DND-41 (cell line): Measurements from ENCODE around the gene SIPA1L3.

Experiments used
- EZH2 ChIP-seq: IDR thresholded peaks from 3 replicates; pipeline ENCODE4 v1.6.1; 2012; ENCODE audit warnings: borderline replicate concordance, low read depth, mild to moderate bottlenecking, moderate library complexity, low read length, inconsistent platforms; ENCODE audit not compliant: severe bottlenecking
- TF ChIP-seq, protein P1 (sequence below): IDR thresholded peaks from 2 replicates; pipeline ENCODE4 v1.5.1; 2012; ENCODE audit warnings: borderline replicate concordance, low read length, moderate library complexity, mild to moderate bottlenecking; ENCODE audit not compliant: poor library complexity, severe bottlenecking; ENCODE audit errors: extremely low read depth

DNA sequence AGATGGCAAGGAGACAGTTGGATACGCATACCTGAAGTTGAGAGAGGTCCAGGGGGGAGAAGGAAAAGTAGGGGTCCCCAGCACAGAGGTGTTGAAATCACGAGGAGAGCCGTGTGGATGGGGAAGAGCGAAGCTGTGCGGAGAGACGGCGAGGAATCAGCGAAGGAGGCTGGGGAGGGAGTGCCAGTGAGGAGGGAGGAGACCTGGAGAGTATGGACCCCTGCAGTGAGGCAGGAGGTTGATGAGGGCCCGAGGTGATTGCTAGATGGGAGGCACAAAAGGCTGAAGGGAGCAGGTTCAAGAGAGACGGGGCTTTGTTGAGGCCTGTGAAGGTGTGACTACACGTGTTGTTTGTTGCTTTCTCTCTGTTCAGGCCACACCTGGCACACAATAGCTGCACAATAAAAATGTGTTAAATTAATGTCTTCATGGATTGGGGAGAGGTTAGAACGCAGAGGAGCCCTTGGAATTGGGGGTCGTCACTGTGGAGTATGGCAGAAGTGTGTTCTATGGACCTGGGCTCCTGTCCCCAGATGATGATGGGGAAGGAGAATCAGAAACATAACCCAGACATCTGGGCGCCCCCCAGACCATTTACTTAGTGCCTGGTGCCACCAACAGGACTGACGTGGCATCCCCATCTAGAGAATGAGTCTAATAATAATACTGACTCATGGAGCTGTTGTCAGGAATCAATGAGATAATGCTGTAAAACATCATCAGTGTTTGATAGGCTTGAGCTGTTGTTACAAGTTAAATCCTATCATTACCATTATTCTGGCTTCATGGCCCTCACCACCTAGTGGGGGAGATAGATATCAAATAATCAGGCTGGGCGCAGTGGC is 137.5 kb downstream of the SIPA1L3 start:
- TF ChIP-seq EZH2, result no peak
- TF ChIP-seq, protein P1, sequence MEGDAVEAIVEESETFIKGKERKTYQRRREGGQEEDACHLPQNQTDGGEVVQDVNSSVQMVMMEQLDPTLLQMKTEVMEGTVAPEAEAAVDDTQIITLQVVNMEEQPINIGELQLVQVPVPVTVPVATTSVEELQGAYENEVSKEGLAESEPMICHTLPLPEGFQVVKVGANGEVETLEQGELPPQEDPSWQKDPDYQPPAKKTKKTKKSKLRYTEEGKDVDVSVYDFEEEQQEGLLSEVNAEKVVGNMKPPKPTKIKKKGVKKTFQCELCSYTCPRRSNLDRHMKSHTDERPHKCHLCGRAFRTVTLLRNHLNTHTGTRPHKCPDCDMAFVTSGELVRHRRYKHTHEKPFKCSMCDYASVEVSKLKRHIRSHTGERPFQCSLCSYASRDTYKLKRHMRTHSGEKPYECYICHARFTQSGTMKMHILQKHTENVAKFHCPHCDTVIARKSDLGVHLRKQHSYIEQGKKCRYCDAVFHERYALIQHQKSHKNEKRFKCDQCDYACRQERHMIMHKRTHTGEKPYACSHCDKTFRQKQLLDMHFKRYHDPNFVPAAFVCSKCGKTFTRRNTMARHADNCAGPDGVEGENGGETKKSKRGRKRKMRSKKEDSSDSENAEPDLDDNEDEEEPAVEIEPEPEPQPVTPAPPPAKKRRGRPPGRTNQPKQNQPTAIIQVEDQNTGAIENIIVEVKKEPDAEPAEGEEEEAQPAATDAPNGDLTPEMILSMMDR, result peak; percentile 21
